GM12892 (cell line): Measurements from ENCODE around the gene ANKRD23.
A peak's percentile ranks its signal among the peaks of the same experiment; 100 is the strongest.

Source experiments
- DNase-seq: peaks from one replicate; pipeline ENCODE4 v3.0.0; 2011; ENCODE audit not compliant: insufficient read length
- FAIRE-seq: peaks from 2 replicates; lab custom pipeline; 2011; peaks lifted over from hg19 to GRCh38; lab: Jason Lieb, UNC
- POLR2A ChIP-seq: IDR thresholded peaks from 2 replicates; pipeline ENCODE4 v1.6.1; 2011; ENCODE audit warnings: low read depth, low read length, control low read depth
- POLR2AphosphoS5 ChIP-seq: IDR thresholded peaks from 2 replicates; pipeline ENCODE4 v1.6.1; 2011; ENCODE audit warnings: low read depth, low read length, control low read depth
- TAF1 ChIP-seq: IDR thresholded peaks from 2 replicates; pipeline ENCODE4 v1.6.1; 2011; ENCODE audit warnings: low read depth, mild to moderate bottlenecking, control low read depth, low read length, borderline replicate concordance

ANKRD23 gene

GRCh38 chr2:96816836-96817702 is 26.8 kb downstream of the ANKRD23 start:
- TF ChIP-seq POLR2AphosphoS5 (no peak), TAF1 (no peak), POLR2A (no peak)
- FAIRE-seq (no peak), DNase-seq (no peak)

DNA sequence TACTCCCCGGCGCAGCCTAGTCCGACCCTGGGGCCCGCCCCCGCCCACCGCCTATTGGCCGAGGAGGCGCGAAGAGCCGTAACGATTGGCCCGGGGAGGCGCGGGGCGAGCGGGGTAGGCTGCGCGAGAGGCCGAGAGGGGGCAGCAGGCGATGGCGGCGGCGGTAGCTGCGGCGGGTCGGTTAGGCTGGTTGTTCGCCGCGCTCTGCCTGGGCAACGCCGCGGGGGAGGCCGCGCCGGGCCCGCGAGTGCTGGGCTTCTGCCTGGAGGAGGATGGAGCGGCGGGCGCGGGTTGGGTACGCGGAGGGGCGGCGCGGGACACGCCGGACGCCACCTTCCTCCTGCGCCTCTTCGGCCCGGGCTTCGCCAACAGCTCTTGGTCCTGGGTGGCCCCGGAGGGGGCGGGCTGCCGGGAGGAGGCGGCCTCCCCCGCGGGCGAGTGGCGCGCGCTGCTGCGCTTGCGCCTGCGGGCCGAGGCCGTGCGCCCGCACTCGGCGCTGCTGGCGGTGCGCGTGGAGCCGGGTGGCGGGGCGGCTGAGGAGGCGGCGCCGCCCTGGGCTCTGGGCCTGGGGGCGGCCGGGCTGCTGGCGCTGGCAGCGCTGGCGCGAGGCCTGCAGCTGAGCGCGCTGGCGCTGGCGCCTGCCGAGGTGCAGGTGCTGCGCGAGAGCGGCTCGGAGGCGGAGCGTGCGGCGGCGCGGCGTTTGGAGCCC is 27.5 kb downstream of the ANKRD23 start, which contains the start of gene CNNM3:
Gene CNNM3, plus strand, starts transcription at position 142 of the 709 bp plus-strand sequence. Its CDS starts 10 bp downstream, at position 152.
- peak; percentile 96 for FAIRE-seq
- no peak for TF ChIP-seq TAF1
- peak; percentile 56; the same call in 1 of the 2 replicates for TF ChIP-seq POLR2A

DNA sequence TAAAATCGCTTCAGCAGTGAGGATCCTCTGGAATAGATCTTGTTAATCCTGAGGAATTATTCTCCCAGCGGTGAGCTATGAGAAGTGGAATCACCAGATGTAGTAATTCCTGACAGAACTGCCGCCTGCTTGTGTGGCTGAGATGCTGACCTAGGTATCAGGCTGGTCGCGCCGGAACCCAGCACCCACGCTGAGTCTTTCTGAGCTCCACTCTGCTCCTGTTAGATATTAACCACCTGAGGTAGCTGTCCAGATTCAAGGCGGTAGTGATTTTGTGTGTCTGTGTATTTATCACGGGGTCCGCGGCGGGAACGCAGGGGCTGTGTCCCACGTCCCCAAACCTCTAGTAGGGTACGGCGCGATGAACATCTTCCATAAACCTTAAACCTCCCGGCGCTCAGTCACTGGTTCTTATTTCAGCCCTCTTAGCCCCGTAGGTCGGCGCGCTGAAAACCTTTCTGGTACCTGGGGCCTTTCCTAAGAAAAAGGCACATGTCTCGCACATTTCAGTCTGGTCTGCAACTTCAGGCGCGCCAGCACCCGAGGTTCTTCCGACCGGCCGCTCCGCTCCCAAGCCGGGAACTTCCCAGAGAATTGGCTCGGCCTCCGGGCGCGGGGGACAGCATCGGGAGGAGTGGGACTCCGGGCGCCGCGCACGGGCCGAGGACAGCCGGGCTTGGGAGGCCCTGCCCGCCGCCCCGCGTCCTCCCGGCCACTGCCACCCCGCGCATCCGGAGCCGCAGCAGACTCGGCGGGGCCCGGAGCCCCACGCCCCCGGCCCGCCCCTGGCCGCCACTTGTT is 28.3 kb downstream of the ANKRD23 start:
- DNase-seq = no peak
- TF ChIP-seq TAF1 (no peak), POLR2A (no peak), POLR2AphosphoS5 (no peak)
- FAIRE-seq = no peak

More for the DNA sequence above, 27.5 kb downstream of the ANKRD23 start, which contains the start of gene CNNM3:
- DNase-seq = peak; percentile 99

DNA sequence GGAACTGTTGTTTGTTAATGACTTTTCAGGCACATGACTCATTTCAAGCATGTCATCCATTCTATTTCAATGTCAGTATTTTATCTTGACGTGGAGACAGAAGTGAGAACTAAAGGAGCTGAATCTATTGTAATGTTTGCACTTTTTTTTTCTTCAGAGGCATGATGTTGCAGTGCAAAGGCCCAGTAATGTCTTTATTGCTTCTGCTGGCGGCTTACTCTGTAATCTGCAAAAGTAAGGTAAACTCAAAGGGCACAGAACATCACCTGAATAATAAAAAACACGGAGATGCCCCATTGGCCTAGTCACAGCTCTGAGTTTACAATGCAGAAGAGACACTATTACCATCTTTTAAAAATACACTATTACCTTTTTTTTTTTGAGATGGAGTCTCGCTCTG is 30.2 kb downstream of the ANKRD23 start:
- FAIRE-seq (no peak), DNase-seq (no peak)
- TF ChIP-seq TAF1 (no peak), POLR2AphosphoS5 (no peak), POLR2A (no peak)

DNA sequence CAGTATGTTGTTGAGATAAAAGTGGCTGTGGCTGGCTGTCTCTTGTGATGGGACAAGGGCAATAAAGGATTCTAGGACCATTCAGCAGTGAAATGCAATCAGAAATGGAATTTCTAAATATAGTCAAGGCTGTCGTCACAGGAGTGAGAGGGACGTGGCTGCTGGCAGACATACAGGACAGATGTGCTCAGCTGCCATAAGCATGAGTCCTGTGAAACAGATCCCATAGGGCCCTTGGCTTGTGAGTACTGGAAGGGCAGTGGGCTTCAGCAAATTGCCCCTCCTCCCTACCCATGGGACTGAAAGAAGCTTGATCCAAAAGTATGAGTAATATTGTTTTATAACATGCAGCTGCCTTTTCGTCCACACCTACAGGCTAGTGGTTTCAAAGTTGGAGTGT is 31.9 kb downstream of the ANKRD23 start:
- FAIRE-seq = no peak
- DNase-seq = no peak
- TF ChIP-seq POLR2AphosphoS5 = no peak
- no peak for TF ChIP-seq TAF1
- no peak for TF ChIP-seq POLR2A

DNA sequence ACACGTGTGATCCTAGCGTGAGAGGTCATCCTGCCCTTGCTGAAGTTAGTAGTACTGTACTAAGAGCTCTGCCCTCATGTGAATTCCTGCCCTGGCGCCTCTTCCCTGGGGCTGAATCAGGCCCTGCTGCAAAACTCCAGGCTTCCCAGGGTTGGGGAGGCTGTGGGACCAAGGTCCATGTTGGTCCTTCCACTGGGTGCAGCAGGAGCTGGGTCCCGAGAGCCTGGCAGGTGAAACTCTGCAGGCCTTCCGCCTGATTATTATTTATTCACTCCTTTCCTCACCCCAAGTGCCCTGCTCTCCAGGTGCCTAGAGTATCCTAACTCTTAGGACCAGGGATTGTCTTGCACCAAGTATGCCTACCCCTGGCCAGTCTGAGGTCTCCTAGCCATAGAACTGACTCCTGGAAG is 33.0 kb downstream of the ANKRD23 start:
- DNase-seq (no peak), FAIRE-seq (no peak)
- no peak for TF ChIP-seq POLR2A
- no peak for TF ChIP-seq TAF1
- TF ChIP-seq POLR2AphosphoS5 = no peak

- DNase-seq (no peak), FAIRE-seq (no peak)
- TF ChIP-seq POLR2A (no peak), TAF1 (no peak)
These were observed 33.7 kb downstream of the ANKRD23 start for GRCh38 chr2:96809951-96810782.

DNA sequence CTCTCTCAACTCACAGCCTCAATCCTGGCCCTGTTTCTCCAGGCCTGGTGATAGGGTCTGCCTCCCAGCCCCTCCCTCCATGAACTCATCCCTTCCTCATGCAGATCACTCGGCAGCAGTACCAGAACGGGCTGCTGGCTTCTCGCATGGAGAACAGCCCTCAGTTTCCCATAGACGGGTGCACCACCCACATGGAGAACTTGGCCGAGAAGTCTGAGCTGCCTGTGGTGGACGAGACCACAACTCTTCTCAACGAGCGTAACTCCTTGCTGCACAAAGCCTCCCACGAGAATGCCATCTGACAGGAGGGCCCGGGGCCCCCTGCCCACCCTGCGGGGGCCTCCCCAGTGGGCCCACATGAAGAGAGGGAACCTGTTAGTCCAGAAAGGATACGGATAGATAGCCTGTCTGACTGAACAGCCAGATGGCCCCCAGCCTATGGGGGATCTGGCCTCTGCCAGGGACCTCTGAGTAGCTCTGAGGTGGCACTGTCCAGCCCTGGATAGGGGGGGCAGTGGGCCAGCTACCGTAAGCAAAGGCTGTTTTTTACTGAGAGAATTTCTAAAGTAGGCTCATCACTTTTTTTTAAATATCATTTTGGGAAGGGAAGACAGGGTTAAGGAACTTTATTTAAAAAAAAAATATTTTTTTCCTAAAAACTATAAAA is 34.5 kb downstream of the ANKRD23 start:
- DNase-seq = no peak
- no peak for FAIRE-seq
- TF ChIP-seq POLR2AphosphoS5 = no peak
- TF ChIP-seq TAF1 = no peak
- TF ChIP-seq POLR2A = no peak

GRCh38 chr2:96808176-96808837 is 35.5 kb downstream of the ANKRD23 start:
- DNase-seq = no peak
- FAIRE-seq = no peak
- TF ChIP-seq POLR2A (no peak), TAF1 (no peak), POLR2AphosphoS5 (no peak)

DNA sequence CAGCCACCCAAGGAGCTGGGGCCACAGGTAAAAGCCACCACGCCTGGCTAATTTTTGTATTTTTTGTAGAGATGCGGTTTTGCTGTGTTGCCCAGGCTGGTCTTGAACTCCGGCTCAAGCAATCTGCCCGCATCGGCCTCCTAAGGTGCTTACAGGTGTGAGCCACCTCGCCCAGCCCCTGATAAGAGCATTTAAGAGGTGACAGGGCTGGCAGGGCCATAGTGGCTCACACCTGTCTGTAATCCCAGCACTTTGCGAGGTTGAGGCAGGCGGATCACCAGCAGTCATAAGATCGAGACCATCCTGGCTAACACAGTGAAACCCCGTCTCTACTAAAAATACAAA is 36.7 kb downstream of the ANKRD23 start:
- FAIRE-seq (no peak), DNase-seq (no peak)
- TF ChIP-seq POLR2AphosphoS5 (no peak), TAF1 (no peak), POLR2A (no peak)
